Measurements from ENCODE around the gene AGER.

The AGER gene

DNA sequence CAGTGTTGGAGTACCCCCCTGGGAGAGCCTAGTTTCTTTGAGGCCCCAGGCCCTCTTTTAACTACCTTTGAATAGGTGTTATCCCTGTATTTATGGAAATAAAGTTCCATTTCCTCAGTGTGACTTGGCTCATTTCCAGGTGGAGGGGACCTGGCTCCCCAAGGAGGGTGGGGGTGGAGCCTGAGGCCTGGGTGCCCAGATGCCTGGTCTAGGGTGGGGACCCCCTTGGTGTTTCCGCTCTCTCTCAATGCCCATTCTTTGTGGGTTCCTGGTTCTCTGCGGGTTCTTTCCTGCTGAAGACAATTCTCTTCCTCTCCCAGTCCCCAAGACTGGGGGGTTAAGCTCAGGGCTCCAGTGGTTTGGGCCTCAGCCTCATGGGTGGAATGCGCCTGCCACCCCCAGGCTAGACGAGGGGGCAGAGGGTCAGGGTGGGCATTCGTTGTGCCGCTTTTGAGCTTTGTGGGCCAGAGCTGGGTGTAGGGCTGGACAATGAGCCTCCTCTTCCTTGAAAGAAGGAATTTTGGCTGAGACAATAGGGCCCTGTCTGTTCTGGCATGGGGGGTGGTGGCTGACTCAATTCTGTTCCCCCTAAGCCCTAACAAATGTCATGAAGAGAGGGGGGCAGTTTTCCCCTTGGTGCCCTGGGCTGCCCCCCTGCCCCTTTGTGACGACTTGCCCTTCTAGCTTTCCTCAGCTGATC lies 20.3 kb downstream of the AGER start:
- no peak for DNase-seq (ENCODE audit: low spot score)
- no peak for TF ChIP-seq CTCF (IDR thresholded peaks at IDR 0.05; ENCODE audit: extremely low read depth, missing control alignments)

DNA sequence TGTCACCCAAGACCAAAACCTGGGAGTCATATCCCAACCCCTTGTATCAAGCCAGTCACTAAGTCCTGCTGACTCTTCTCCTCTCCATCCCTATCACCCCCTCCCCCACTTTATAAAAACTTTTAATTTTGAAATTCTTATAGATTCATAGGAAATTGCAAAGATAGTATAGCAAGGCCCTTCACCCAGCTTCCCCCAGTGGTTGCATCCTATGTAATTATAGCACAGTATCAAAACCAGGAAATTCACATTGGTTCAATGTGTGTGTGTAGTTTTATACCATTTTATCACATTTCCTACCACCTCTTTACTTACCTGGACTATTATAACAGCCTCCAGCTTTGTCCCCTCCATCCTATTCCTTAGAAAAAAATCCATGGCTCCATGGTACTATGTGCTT lies 26.0 kb downstream of the AGER start:
- TF ChIP-seq CTCF (IDR thresholded peaks at IDR 0.05; ENCODE audit: extremely low read depth, missing control alignments), result no peak
- no peak for DNase-seq (ENCODE audit: low spot score)

- no peak for TF ChIP-seq CTCF (IDR thresholded peaks at IDR 0.05; ENCODE audit: extremely low read depth, missing control alignments)
Measured at GRCh38 chr6:32156891-32157290, 27.2 kb downstream of the AGER start.

GRCh38 chr6:32154514-32155161 lies 29.4 kb downstream of the AGER start:
- peak; percentile 88 for DNase-seq (ENCODE audit: low spot score)
- peak; percentile 79 for TF ChIP-seq CTCF (IDR thresholded peaks at IDR 0.05; ENCODE audit: extremely low read depth, missing control alignments)

More at GRCh38 chr6:32156891-32157290, 27.2 kb downstream of the AGER start:
- no peak for DNase-seq (ENCODE audit: low spot score)

GRCh38 chr6:32153564-32154513 lies 30.2 kb downstream of the AGER start, which contains the start of gene PPT2:
Gene PPT2 (plus strand): TSS chr6:32154141. CDS start chr6:32154595, 454 bp downstream.
- peak; percentile 71 for DNase-seq (ENCODE audit: low spot score)
- no peak for TF ChIP-seq CTCF (IDR thresholded peaks at IDR 0.05; ENCODE audit: extremely low read depth, missing control alignments)

DNA sequence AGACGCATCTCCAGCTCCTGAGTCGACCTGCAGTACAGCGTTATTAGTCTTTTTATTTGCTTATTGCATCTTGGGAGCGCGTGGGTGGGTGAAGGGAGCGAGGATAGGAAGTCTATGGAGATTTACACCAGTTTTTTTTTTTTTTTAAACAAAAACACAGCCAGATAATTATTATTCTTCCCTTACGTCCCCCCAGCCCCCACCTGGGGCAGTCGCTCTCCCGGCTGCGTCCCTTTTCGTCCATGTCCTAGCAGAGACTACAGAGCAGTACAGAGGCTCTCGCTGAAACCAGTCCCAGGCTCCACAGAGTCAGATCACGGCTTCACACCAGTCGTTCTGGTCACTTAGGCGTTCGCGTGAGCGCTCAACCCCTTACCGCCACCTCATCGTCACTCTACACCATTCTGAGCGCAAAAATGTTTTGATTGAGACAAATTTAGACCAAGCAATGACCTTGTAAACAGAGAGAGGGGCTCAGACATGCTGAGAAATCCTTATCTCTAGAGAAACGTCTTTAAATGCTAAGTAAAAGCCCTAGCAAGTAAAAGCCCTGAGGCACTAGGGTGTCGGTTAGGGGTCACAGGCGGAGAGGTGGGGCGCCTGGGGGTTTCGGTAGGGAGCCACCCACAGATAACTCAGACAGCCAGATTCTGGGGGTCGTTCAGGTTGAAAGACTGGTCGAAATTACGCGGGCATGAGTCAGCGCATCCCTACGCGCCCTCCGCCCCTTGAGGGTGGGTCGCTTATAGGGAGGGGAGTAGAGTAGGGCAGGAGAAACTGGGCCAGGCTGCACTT lies 31.1 kb downstream of the AGER start:
- no peak for DNase-seq (ENCODE audit: low spot score)
- no peak for TF ChIP-seq CTCF (IDR thresholded peaks at IDR 0.05; ENCODE audit: extremely low read depth, missing control alignments)

All from GM20000 (cell line).